Natural killer cell treated with Interleukin-12 subunit alpha and Interleukin-12 subunit beta and Interleukin-15 and Interleukin-18, amount 100 ng/mL, for 72 hours (primary cell): Measurements from ENCODE around the gene CEP85L. TPM values are rescaled to one million over a fixed set of nuclear protein-coding genes. Genes with fewer than 3 reads are reported as not detected.
A peak's percentile ranks its signal among the peaks of the same experiment; 100 is the strongest.

ENCODE experiments used
- ATAC-seq, 2 donors: fragments of 150-1000 bp; cut with Tn5 transposase in 1 of 2; sonication (Bioruptor Pico), chemical (Tn5 transposase) in 1 of 2; 2 replicates each; pipeline ENCODE4 v1.10.0; 2021
- DNase-seq: peaks from one replicate; pipeline ENCODE4 v3.0.0; 2022; ENCODE audit warnings: low spot score
- H3K27ac Mint-ChIP-seq, 2 donors: 1 replicate in 1 of 2; 2 replicates in 1 of 2; pipeline ENCODE4 v1.8.0; 2022; ENCODE audit warnings: mixed read lengths in 2 of 2, mild to moderate bottlenecking in 1 of 2, moderate library complexity in 1 of 2
- H3K27me3 Mint-ChIP-seq, 2 donors: 1 replicate in 1 of 2; 2 replicates in 1 of 2; pipeline ENCODE4 v1.8.0; 2022; ENCODE audit warnings: mixed read lengths in 2 of 2
- H3K36me3 Mint-ChIP-seq: one replicate; pipeline ENCODE4 v1.8.0; 2022; ENCODE audit warnings: mixed read lengths
- H3K4me1 Mint-ChIP-seq, 2 donors: 1 replicate in 1 of 2; 2 replicates in 1 of 2; pipeline ENCODE4 v1.8.0; 2022; ENCODE audit warnings: low read depth in 2 of 2, mixed read lengths in 2 of 2, mild to moderate bottlenecking in 1 of 2
- H3K4me3 Mint-ChIP-seq: one replicate; pipeline ENCODE4 v1.8.0; 2022; ENCODE audit warnings: mixed read lengths
- H3K9me3 Mint-ChIP-seq: 2 replicates; pipeline ENCODE4 v1.8.0; 2022; ENCODE audit warnings: mixed read lengths
- total RNA-seq, 2 donors: library from RNA; stranded (reverse); gene quantifications; one replicate each; pipeline ENCODE4 v1.2.3, GENCODE V29; 2022

CEP85L gene
- total RNA-seq, 2 donors from 2014 or later: 35.7 to 47.4 TPM

GRCh38 chr6:118514689-118515088 is 136.7 kb downstream of the CEP85L start:
- DNase-seq (no peak), ATAC-seq (no peak)
- peaks cover 6% of the 10 kb centered on the region for H3K36me3 Mint-ChIP-seq
- H3K4me3 Mint-ChIP-seq: no peak overlapping the region
- no peak overlapping the region for H3K27ac Mint-ChIP-seq
- H3K4me1 Mint-ChIP-seq: peaks cover 14% of the 10 kb centered on the region in 2 donors
- H3K27me3 Mint-ChIP-seq: no peaks in the 10 kb centered on the region
- H3K9me3 Mint-ChIP-seq: no peaks in the 10 kb centered on the region

- peaks cover 14 to 19% of the 10 kb centered on the region in 2 donors for H3K4me1 Mint-ChIP-seq
- H3K36me3 Mint-ChIP-seq: no peaks in the 10 kb centered on the region
- H3K9me3 Mint-ChIP-seq: no peaks in the 10 kb centered on the region
- ATAC-seq (no peak), DNase-seq (no peak)
- peak overlapping the region; percentile 13 to 56 for H3K27ac Mint-ChIP-seq
- H3K27me3 Mint-ChIP-seq: no peaks in the 10 kb centered on the region
- H3K4me3 Mint-ChIP-seq: no peak overlapping the region
Observed at GRCh38 chr6:118511930-118512715, 139.3 kb downstream of the CEP85L start.

DNA sequence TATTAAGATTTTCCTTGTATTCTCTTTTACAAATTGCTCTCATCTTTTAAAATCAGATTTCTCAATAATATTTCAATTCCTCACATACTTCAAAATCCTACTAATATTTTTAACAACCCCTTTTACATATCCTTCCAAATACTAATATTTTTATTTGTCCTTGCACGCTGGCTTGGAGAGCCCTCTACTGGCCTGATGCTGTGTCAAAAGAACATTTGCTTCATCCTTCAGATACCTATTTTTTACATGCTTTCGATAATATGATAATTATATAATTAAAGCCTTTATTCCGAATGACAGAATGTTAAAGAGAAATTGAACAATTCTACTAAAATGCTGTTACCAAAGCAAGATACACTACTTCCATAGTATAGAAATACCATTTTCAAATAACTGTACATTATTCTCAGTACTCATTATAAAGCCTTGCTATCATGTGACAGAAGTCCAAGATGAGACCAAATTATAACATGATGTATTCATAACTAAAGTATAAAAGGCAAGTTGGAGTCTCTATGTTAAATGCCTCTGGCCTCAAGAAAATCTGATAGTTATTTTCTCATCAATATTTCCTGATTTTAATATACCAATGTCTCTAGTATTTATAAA is 142.3 kb downstream of the CEP85L start:
- Mint-ChIP-seq H3K9me3 (no peaks in the 10 kb centered on the region), H3K36me3 (no peaks in the 10 kb centered on the region), H3K27me3 (no peaks in the 10 kb centered on the region), H3K27ac (no peak overlapping the region), H3K4me1 (peaks cover 15 to 19% of the 10 kb centered on the region in 2 donors), H3K4me3 (no peak overlapping the region)
- DNase-seq (no peak), ATAC-seq (no peak)

DNA sequence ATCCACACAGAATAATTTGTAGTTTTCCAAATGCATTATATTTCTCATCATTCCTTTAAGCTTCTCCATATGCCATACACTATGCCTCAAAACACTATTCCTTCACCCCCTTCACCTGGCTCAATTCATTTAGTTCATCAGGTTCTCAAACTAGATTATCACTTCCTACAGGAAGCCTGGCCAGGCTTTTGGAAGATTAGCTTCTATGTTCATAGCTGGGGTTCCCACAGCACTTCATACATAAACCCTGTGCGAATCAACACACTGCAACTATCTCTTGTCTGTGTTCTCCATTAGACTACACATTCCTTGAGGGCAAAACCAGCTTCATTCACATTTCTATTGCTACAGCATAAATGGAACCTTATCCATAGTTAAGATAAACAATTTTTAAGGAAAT is 143.8 kb downstream of the CEP85L start:
- no peaks in the 10 kb centered on the region for H3K27me3 Mint-ChIP-seq
- ATAC-seq (no peak), DNase-seq (no peak)
- H3K4me3 Mint-ChIP-seq: no peak overlapping the region
- H3K27ac Mint-ChIP-seq: no peak overlapping the region
- H3K9me3 Mint-ChIP-seq: no peaks in the 10 kb centered on the region
- no peaks in the 10 kb centered on the region for H3K36me3 Mint-ChIP-seq
- peaks cover 10 to 19% of the 10 kb centered on the region in 2 donors for H3K4me1 Mint-ChIP-seq

DNA sequence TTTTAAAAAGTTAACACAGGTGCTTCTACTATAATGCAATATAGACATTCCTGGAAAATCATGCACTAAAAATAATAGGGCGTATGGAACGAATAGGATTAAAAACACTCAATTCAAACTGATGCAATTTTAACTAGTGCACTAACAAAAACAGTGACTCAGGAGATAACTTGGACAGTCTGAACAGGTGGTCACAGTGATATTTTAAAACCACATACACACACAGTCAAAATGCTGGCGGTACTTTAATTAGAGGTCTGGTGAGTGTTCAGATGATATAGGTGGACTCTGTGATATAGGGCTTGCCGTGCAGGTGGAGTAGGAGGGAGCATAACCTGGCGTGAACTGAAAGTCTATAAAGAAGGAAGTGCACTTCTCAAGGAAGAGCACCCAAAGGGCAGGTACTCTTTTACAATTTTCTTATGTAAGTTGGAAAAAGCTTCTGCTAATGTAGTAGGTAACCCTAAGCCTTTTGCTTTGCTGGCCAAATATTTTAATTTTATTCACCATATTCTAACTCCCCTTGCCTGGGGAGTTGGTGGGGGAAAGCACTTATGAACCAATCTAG is 145.2 kb downstream of the CEP85L start:
- peaks cover 6% of the 10 kb centered on the region for H3K36me3 Mint-ChIP-seq
- no peak overlapping the region for H3K27ac Mint-ChIP-seq
- no peak overlapping the region for H3K4me3 Mint-ChIP-seq
- ATAC-seq (no peak), DNase-seq (no peak)
- peaks cover 8 to 11% of the 10 kb centered on the region in 2 donors for H3K4me1 Mint-ChIP-seq
- no peaks in the 10 kb centered on the region for H3K27me3 Mint-ChIP-seq
- no peaks in the 10 kb centered on the region for H3K9me3 Mint-ChIP-seq

DNA sequence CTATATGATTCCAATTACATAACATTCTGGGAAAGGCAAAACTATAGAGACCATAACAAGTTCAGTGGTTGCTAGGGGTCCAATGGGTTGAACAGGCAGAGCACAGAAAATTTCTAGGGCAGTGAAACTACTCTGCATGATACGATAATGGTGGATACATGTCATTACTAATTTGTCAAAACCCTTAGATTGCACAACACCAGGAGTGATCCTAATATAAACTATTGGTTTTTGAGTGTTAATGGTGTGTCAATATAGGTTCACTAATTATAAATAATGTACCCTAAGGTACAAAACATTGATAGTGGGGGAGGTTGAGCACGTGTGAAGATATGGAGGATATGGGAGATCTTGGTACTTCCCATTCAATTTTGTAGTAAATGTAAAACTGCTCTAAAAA is 145.7 kb downstream of the CEP85L start:
- Mint-ChIP-seq H3K4me3 (no peak overlapping the region), H3K4me1 (peaks cover 8 to 11% of the 10 kb centered on the region in 2 donors), H3K36me3 (peaks cover 9% of the 10 kb centered on the region), H3K9me3 (no peaks in the 10 kb centered on the region), H3K27ac (no peak overlapping the region), H3K27me3 (no peaks in the 10 kb centered on the region)
- ATAC-seq (no peak), DNase-seq (no peak)

GRCh38 chr6:118504611-118505010 is 146.8 kb downstream of the CEP85L start:
- Mint-ChIP-seq H3K4me1 (peaks cover 11% of the 10 kb centered on the region in 2 donors), H3K9me3 (no peaks in the 10 kb centered on the region), H3K4me3 (no peak overlapping the region), H3K27ac (no peak overlapping the region), H3K27me3 (no peaks in the 10 kb centered on the region), H3K36me3 (peaks cover 12% of the 10 kb centered on the region)
- DNase-seq (no peak), ATAC-seq (no peak)

DNA sequence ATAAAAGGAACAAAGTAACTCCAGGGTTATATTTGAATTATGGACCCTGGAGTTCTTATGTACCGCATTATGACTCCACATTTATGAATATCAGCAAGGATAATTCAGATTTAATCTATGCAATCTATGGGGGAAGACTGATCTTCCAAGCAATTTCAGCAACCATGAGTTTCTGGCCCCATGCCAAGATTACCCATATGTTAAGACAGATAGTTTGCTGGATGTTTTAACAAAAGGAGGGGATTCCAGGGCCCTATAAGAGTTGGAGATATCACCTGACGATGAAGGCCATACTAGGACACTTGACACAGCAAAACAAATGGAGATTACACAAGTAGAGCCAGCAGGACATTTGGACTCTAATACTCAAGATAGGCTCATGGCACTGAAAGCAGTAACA is 149.2 kb downstream of the CEP85L start:
- Mint-ChIP-seq H3K27ac (no peak overlapping the region), H3K9me3 (no peaks in the 10 kb centered on the region), H3K4me1 (peaks cover 8 to 11% of the 10 kb centered on the region in 2 donors), H3K27me3 (no peaks in the 10 kb centered on the region), H3K4me3 (no peak overlapping the region), H3K36me3 (peaks cover 12% of the 10 kb centered on the region)
- ATAC-seq: no peak
- DNase-seq: no peak

- no peak overlapping the region for H3K27ac Mint-ChIP-seq
- peaks cover 12% of the 10 kb centered on the region for H3K36me3 Mint-ChIP-seq
- ATAC-seq (no peak), DNase-seq (no peak)
- no peaks in the 10 kb centered on the region for H3K9me3 Mint-ChIP-seq
- no peak overlapping the region for H3K4me3 Mint-ChIP-seq
- no peaks in the 10 kb centered on the region for H3K27me3 Mint-ChIP-seq
- H3K4me1 Mint-ChIP-seq: peaks cover 4 to 7% of the 10 kb centered on the region in 2 donors
Observed at GRCh38 chr6:118501765-118502164, 149.6 kb downstream of the CEP85L start.

GRCh38 chr6:118501099-118501498 is 150.3 kb downstream of the CEP85L start:
- DNase-seq: no peak
- peak in 1 of 2 donors; percentile 28 for ATAC-seq
- peaks cover 4 to 5% of the 10 kb centered on the region in 2 donors for H3K4me1 Mint-ChIP-seq
- no peaks in the 10 kb centered on the region for H3K27me3 Mint-ChIP-seq
- H3K4me3 Mint-ChIP-seq: no peak overlapping the region
- H3K27ac Mint-ChIP-seq: no peak overlapping the region
- peaks cover 12% of the 10 kb centered on the region for H3K36me3 Mint-ChIP-seq
- no peaks in the 10 kb centered on the region for H3K9me3 Mint-ChIP-seq

- H3K27me3 Mint-ChIP-seq: no peaks in the 10 kb centered on the region
- H3K4me3 Mint-ChIP-seq: no peak overlapping the region
- no peaks in the 10 kb centered on the region for H3K9me3 Mint-ChIP-seq
- DNase-seq: no peak
- peaks cover 12% of the 10 kb centered on the region for H3K36me3 Mint-ChIP-seq
- peaks cover 7 to 9% of the 10 kb centered on the region in 2 donors for H3K4me1 Mint-ChIP-seq
- no peak for ATAC-seq
- H3K27ac Mint-ChIP-seq: no peak overlapping the region
Observed at GRCh38 chr6:118500130-118501015, 151.0 kb downstream of the CEP85L start.

DNA sequence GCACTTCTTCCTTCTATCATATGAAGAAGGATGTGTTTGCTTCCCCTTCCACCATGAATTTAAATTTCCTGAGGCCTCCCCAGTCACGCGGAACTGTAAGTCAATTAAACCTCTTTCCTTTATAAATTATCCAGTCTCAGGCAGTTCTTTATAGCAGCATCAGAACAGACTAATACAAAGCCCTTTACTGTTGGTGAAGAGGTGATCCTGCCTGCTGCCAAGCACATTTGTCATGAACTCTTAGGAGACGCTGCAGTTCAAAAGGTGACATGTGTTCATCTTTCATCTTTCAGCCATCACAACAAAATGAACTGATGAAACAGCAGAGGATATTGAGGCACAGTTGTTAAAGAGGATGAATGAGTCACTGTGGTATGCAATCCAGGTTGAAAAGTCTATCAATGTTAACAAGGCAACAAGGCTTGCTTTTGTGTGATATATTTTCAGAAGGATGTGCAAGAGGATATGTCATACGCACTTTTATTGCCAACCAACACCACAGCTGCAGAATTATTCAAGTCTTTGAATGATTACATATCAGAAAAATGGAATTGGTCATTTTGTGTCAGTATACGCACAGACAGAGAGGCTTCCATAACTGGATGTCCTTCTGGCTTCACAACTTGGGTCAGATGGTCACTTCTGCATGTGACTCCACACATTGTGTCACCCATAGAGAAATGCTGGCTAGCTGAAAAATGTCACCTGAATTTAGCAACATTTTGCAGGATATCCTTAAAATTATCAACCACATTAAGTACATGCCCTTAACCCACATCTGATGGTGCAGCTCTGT is 155.7 kb downstream of the CEP85L start:
- Mint-ChIP-seq H3K36me3 (peaks cover 3% of the 10 kb centered on the region), H3K27ac (peak overlapping the region in 1 of 2 donors; percentile 46), H3K9me3 (no peaks in the 10 kb centered on the region), H3K27me3 (no peaks in the 10 kb centered on the region), H3K4me3 (no peak overlapping the region), H3K4me1 (peaks cover 10% of the 10 kb centered on the region in 2 donors)
- peak in 1 of 2 donors; percentile 63 for ATAC-seq
- no peak for DNase-seq

GRCh38 chr6:118494091-118494490 is 157.3 kb downstream of the CEP85L start:
- ATAC-seq: no peak
- Mint-ChIP-seq H3K27ac (no peak overlapping the region), H3K4me3 (no peak overlapping the region), H3K36me3 (peaks cover 13% of the 10 kb centered on the region), H3K4me1 (peaks cover 6 to 10% of the 10 kb centered on the region in 2 donors), H3K27me3 (no peaks in the 10 kb centered on the region), H3K9me3 (no peaks in the 10 kb centered on the region)
- no peak for DNase-seq
